ENCODE measurements around the gene CYSLTR1. TPM values are rescaled to one million over a fixed set of nuclear protein-coding genes. Genes with fewer than 3 reads are reported as not detected.

CYSLTR1 gene
- total RNA-seq, 1 donor from 2014 or later = 6.6 TPM

Other genes with a start within 250 kb of the CYSLTR1 start
- gene PGK1, start 223.4 kb downstream of the CYSLTR1 start, total RNA-seq = 83.6 TPM
- gene TAF9B, start 188.0 kb downstream of the CYSLTR1 start, total RNA-seq = 22.4 TPM

All from skin of body (tissue), 1 donor.